ENCODE results near the gene MYH6.
"Not testable (repeated sequence)": the region's sequence is repeated elsewhere in the genome, so short reads cannot be mapped to it uniquely, and the experiment has no call there.

The MYH6 gene

GRCh38 chr14:23402296-23403138 is 5.6 kb downstream of the MYH6 start:
- DNase-seq (ENCODE audit: low read depth), result no peak
- no peak for TF ChIP-seq CTCF (conservative IDR thresholded peaks at IDR 0.05; ENCODE audit: low read depth, low read length)
- no peak overlapping the region for H3K4me3 ChIP-seq (ENCODE audit: low read length)

GRCh38 chr14:23401291-23401690 is 6.8 kb downstream of the MYH6 start:
- no peak for DNase-seq (ENCODE audit: low read depth)
- TF ChIP-seq CTCF (conservative IDR thresholded peaks at IDR 0.05; ENCODE audit: low read depth, low read length), result no peak
- H3K4me3 ChIP-seq (ENCODE audit: low read length), result no peak overlapping the region

GRCh38 chr14:23400496-23401149 is 7.5 kb downstream of the MYH6 start:
- DNase-seq (ENCODE audit: low read depth); H3K4me3 ChIP-seq (ENCODE audit: low read length): not testable (repeated sequence)

- DNase-seq (ENCODE audit: low read depth), result no peak
- H3K4me3 ChIP-seq (ENCODE audit: low read length), result no peak overlapping the region
- TF ChIP-seq CTCF (conservative IDR thresholded peaks at IDR 0.05; ENCODE audit: low read depth, low read length), result no peak
These were observed 8.5 kb downstream of the MYH6 start for GRCh38 chr14:23399591-23399990.

GRCh38 chr14:23399136-23399535 is 8.9 kb downstream of the MYH6 start:
- DNase-seq (ENCODE audit: low read depth), result no peak
- TF ChIP-seq CTCF (conservative IDR thresholded peaks at IDR 0.05; ENCODE audit: low read depth, low read length), result no peak
- no peak overlapping the region for H3K4me3 ChIP-seq (ENCODE audit: low read length)

GRCh38 chr14:23398348-23398747 is 9.7 kb downstream of the MYH6 start:
- DNase-seq (ENCODE audit: low read depth), result no peak
- TF ChIP-seq CTCF (conservative IDR thresholded peaks at IDR 0.05; ENCODE audit: low read depth, low read length), result no peak
- no peak overlapping the region for H3K4me3 ChIP-seq (ENCODE audit: low read length)

GRCh38 chr14:23396781-23397407 is 11.2 kb downstream of the MYH6 start:
- no peak for TF ChIP-seq CTCF (conservative IDR thresholded peaks at IDR 0.05; ENCODE audit: low read depth, low read length)
- no peak overlapping the region for H3K4me3 ChIP-seq (ENCODE audit: low read length)
- no peak for DNase-seq (ENCODE audit: low read depth)

Data from retinal pigment epithelial cell (primary cell).